NCI-H2081 (cell line): ENCODE results near the gene TEK.

Experiments used
- DNase-seq, 2 experiments: peaks; one replicate each; lab custom pipeline; 2025; lab: John Stamatoyannopoulos, UW

TEK gene

GRCh38 chr9:27124151-27124550 is 15.1 kb downstream of the TEK start:
- no peak for DNase-seq

GRCh38 chr9:27125030-27125429 is 16.0 kb downstream of the TEK start:
- DNase-seq, result peak; percentile 35 to 73

GRCh38 chr9:27125936-27126335 is 16.9 kb downstream of the TEK start:
- no peak for DNase-seq

- DNase-seq, result no peak
These were observed 17.6 kb downstream of the TEK start for GRCh38 chr9:27126670-27127069.

GRCh38 chr9:27129221-27129620 is 20.2 kb downstream of the TEK start:
- no peak for DNase-seq

- no peak for DNase-seq
These were observed 22.7 kb downstream of the TEK start for GRCh38 chr9:27131731-27132130.

GRCh38 chr9:27133817-27134216 is 24.8 kb downstream of the TEK start:
- no peak for DNase-seq

GRCh38 chr9:27142299-27142930 is 33.4 kb downstream of the TEK start:
- no peak for DNase-seq

- no peak for DNase-seq
These were observed 36.1 kb downstream of the TEK start for GRCh38 chr9:27145143-27145542.

- no peak for DNase-seq
These were observed 40.6 kb downstream of the TEK start for GRCh38 chr9:27149651-27150050.

GRCh38 chr9:27150746-27151406 is 41.9 kb downstream of the TEK start:
- DNase-seq, result no peak

- no peak for DNase-seq
These were observed 42.8 kb downstream of the TEK start for GRCh38 chr9:27151693-27152404.

GRCh38 chr9:27152405-27152718 is 43.3 kb downstream of the TEK start:
- DNase-seq, result no peak

- no peak for DNase-seq
These were observed 45.9 kb downstream of the TEK start for GRCh38 chr9:27154908-27155307.

GRCh38 chr9:27157097-27157496 is 48.1 kb downstream of the TEK start:
- DNase-seq, result no peak

- DNase-seq, result no peak
These were observed 48.7 kb downstream of the TEK start for GRCh38 chr9:27157736-27158135.

GRCh38 chr9:27160636-27161035 is 51.6 kb downstream of the TEK start:
- DNase-seq, result no peak

- peak in 1 of 2 experiments; percentile 44 for DNase-seq
These were observed 53.0 kb downstream of the TEK start for GRCh38 chr9:27162045-27162444.

- no peak for DNase-seq
These were observed 56.0 kb downstream of the TEK start for GRCh38 chr9:27165068-27165467.

- DNase-seq, result no peak
These were observed 56.6 kb downstream of the TEK start for GRCh38 chr9:27165670-27166069.

- DNase-seq, result no peak
These were observed 59.5 kb downstream of the TEK start for GRCh38 chr9:27168496-27168895.

GRCh38 chr9:27168951-27169350 is 59.9 kb downstream of the TEK start:
- no peak for DNase-seq

GRCh38 chr9:27176971-27177370 is 67.9 kb downstream of the TEK start:
- DNase-seq, result no peak
